ENCODE measurements around the gene BCAT1. TPM values are rescaled to one million over a fixed set of nuclear protein-coding genes. Genes with fewer than 3 reads are reported as not detected.

BCAT1 gene
- total and polyA plus RNA-seq, 2 donors (not counting 3 experiments of a cell fraction or from before 2014, with no cell fraction given): 21.6 to 267 TPM

DNA sequence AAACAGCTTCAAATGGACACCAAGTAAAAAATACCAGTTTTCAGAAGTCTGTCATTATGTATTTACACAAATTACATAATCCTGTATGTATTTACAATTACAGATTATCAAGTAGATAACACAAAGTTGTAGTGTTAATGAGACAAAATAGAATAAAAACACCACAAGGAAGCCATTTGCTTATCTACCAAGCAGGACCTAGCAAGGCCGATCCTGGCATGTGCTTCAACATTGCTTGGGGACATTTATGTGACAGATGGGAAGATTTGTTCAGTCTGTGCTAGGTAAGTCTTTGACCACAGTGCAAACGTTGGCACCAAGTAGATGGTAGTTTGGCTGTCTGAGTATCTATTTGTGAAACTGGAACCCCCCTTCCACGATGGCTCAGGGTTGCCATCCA lies 35.8 kb downstream of the BCAT1 start:
- H4K20me1 ChIP-seq (replicated peaks; ENCODE audit: control insufficient read depth, extremely low read depth, insufficient read depth, low read length): no peaks in the 10 kb centered on the region
- BruUV-seq (replicated peaks): no TSS peak
- intact Hi-C loops (cut with micrococcal nuclease) (no loop called here), dilution Hi-C loops (cut with MboI; ENCODE audit: extremely low pct_ligation_motif_present, low sequenced_read_pairs) (no loop called here)
- H3K36me3 ChIP-seq (ENCODE audit: control insufficient read depth in 2 of 2, extremely low read depth in 1 of 2, insufficient read depth in 2 of 2, low read length in 2 of 2): no peaks in the 10 kb centered on the region
- TF ChIP-seq EZH2 (IDR thresholded peaks at IDR 0.05; ENCODE audit: borderline replicate concordance, low read depth, low read length, severe bottlenecking) (no peak), FOS (IDR thresholded peaks at IDR 0.05; ENCODE audit: borderline replicate concordance, insufficient read depth, low read length) (no peak), JUN (IDR thresholded peaks at IDR 0.05; ENCODE audit: borderline replicate concordance, insufficient read depth, insufficient read length, low read depth) (no peak), MYC (IDR thresholded peaks at IDR 0.05; ENCODE audit: low read depth, low read length) (no peak), POLR2AphosphoS5 (IDR thresholded peaks at IDR 0.05; ENCODE audit: insufficient read depth, low read depth, low read length) (no peak), POLR2A (IDR thresholded peaks at IDR 0.05; ENCODE audit: low read depth, low read length) (no peak), GATA2 (IDR thresholded peaks at IDR 0.05; ENCODE audit: insufficient read depth, insufficient read length, low read depth, low read length) (no peak)
- TF ChIP-seq, protein P1, sequence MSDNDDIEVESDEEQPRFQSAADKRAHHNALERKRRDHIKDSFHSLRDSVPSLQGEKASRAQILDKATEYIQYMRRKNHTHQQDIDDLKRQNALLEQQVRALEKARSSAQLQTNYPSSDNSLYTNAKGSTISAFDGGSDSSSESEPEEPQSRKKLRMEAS (IDR thresholded peaks at IDR 0.05; ENCODE audit: insufficient read depth, insufficient read length): no peak
- TF ChIP-seq, protein P2, sequence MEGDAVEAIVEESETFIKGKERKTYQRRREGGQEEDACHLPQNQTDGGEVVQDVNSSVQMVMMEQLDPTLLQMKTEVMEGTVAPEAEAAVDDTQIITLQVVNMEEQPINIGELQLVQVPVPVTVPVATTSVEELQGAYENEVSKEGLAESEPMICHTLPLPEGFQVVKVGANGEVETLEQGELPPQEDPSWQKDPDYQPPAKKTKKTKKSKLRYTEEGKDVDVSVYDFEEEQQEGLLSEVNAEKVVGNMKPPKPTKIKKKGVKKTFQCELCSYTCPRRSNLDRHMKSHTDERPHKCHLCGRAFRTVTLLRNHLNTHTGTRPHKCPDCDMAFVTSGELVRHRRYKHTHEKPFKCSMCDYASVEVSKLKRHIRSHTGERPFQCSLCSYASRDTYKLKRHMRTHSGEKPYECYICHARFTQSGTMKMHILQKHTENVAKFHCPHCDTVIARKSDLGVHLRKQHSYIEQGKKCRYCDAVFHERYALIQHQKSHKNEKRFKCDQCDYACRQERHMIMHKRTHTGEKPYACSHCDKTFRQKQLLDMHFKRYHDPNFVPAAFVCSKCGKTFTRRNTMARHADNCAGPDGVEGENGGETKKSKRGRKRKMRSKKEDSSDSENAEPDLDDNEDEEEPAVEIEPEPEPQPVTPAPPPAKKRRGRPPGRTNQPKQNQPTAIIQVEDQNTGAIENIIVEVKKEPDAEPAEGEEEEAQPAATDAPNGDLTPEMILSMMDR (IDR thresholded peaks at IDR 0.05; ENCODE audit: extremely low read depth in 1 of 2, insufficient read depth in 1 of 2, low read depth in 1 of 2, low read length in 2 of 2): no peak
- no peaks in the 10 kb centered on the region for H3K9me3 ChIP-seq (replicated peaks; ENCODE audit: control insufficient read depth, insufficient read depth, low read length)
- H3K9ac ChIP-seq (replicated peaks; ENCODE audit: extremely low read depth, insufficient read depth, low read length): no peak overlapping the region
- no peak overlapping the region for H2AFZ ChIP-seq (ENCODE audit: low read depth, low read length)
- no peak for DNase-seq (ENCODE audit: low read depth, low spot score)
- H3K27me3 ChIP-seq (ENCODE audit: control insufficient read depth in 2 of 2, insufficient read depth in 2 of 2, low read length in 2 of 2): no peaks in the 10 kb centered on the region
- H3K9me1 ChIP-seq (replicated peaks; ENCODE audit: control insufficient read depth, extremely low read depth, insufficient read depth, low read length): no peaks in the 10 kb centered on the region
- CTCF ChIA-PET: no interaction called here
- no peak overlapping the region for H3K4me3 ChIP-seq (replicated peaks in 1 of 3; ENCODE audit: insufficient read depth in 1 of 3, low read depth in 1 of 3, low read length in 3 of 3)
- no peak for FAIRE-seq
- no peak overlapping the region for H3K4me2 ChIP-seq (ENCODE audit: insufficient read depth, low read length)
- no peak overlapping the region for H3K27ac ChIP-seq (ENCODE audit: insufficient read depth, low read depth, low read length)
- H3K4me1 ChIP-seq (ENCODE audit: control insufficient read depth, extremely low read depth, insufficient read depth, low read length): peaks cover 35% of the 10 kb centered on the region
- peaks cover 49% of the 10 kb centered on the region for H3K79me2 ChIP-seq (ENCODE audit: control insufficient read depth, insufficient read depth, low read length)
- POLR2A ChIA-PET: no interaction called here
